ENCODE data around the gene RELN.

RELN gene

DNA sequence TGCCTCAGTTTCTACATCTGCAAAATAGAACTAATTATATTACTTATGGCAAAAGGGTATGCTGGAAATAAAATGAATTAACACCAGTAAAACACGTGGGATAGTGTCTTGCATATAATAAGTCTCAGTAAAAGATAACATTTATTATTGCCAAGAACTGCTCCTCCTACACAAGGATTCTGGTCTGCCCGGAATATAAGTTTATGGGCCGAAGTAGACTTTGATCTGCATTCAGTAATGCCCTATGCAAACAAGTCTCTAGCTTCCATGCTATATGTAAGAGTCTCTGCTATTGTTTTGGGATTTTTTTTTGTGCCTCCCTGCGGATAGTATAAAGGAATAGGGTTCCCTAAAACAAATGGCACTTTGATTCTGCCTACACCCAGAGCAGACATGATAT, 417.9 kb downstream of the RELN start:
- DNase-seq (ENCODE audit: low read depth, low spot score), result no peak

DNA sequence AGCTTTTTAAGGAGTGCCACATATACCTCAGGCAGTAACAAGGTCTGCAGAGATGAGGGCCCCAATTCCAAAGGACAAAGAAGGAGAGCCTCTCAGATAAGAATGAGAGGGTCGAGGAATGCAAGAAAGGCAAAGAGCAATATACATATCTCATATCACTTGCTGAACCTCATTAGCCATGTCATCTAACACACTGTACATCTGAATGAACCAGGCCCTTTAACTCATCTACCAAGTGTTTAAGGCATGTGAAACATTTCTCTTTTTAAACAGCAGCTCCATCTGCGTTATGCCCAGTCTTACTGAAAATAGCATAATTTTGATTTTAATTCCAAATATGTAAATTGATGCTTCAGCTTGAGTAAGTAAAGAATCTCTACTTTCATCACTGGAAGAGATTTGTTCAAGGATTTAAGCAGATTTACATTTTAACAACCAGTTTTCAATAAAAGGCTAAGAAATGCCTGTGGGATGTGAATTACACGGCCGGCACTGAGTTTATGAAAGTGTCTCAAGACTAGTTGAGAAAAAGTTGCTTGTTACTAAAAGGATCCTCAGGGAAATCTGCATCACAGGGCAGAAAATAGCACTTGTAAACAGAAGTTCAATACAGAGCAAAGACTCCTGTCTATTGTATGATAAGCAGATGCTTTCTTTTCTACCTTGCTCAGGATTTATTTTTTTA, 419.7 kb downstream of the RELN start:
- DNase-seq (ENCODE audit: low read depth, low spot score), result no peak

DNA sequence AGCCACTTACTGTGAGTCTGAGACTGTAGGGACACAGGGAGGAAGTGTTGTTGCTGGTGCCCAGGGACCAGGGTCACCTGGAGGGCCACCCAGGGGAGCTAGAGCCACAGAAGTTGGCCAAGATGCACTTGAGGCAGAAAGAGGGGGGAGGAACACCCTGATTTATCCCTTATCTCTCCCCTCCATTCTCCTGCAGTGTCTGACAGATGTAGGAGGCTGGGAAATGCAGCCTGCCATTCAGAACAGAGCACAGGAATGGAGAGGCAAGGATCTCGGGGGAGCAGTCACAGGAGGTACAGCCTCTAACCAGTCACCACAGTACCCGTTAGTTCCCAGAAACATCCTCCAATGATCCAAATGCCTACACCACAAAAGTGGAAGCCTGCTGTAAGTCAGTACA, 425.0 kb downstream of the RELN start:
- no peak for DNase-seq (ENCODE audit: low read depth, low spot score)

DNA sequence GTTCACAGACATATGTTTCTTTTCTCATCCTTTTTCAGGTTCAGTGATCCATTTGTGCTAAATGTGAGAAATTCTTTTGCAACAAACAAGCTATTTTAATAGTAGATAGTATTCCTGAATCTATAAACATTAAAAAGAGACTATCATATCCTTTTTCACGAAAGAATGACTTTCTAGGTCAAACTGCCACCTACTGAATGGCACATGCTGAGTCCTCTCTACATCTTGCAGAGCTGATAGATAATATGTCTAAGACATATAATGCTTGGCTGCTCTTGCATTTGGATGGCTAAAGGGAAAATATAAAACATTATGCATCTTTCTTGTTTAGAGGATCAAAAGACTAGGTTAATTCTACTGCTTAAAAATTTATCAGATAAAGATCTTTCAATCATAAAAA, 429.3 kb downstream of the RELN start:
- DNase-seq (ENCODE audit: low read depth, low spot score), result no peak

- no peak for DNase-seq (ENCODE audit: low read depth, low spot score)
Measured at GRCh38 chr7:103551016-103551415, 438.4 kb downstream of the RELN start.

DNA sequence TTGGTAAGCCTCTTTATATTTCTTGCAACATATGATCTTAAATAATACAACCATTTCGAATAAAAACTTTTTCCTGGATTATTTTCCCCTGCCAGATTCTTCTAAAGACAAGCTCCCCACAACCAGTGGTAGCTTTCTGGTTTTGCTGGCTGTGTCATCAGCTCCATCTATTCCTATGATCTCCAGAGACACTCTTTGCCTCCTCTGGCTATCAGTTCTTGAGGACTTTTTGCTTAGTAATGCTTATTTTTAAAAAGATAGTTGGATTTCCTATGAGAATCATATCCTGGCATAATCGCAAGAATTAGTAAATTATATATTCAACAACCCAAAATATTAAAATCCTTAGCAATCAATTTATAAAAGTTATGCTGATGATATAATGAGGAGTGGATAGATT, 439.7 kb downstream of the RELN start:
- no peak for DNase-seq (ENCODE audit: low read depth, low spot score)

- DNase-seq (ENCODE audit: low read depth, low spot score), result no peak
Measured at GRCh38 chr7:103547451-103548284, 441.8 kb downstream of the RELN start.

- DNase-seq (ENCODE audit: low read depth, low spot score), result no peak
Measured at GRCh38 chr7:103542470-103542869, 447.0 kb downstream of the RELN start.

DNA sequence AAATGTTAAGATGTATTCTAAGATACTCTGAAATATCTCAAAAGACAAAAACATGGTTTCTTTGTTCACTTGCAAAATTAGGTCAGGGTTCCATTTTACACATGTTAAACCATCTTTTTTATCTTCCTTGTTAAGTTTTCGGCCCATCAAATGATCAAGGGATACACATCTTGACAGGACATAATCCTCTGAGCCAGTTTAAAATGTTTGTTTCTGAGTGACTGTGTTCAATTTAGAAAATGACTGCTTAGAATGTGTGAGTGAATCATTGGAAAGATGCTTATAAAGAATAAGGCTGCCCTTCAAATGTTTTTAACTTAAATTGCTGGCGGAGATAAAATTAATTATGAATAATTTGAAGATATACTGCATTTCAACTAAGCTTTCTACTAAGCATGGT, 447.5 kb downstream of the RELN start:
- no peak for DNase-seq (ENCODE audit: low read depth, low spot score)

GRCh38 chr7:103541026-103541425, 448.4 kb downstream of the RELN start:
- DNase-seq (ENCODE audit: low read depth, low spot score), result no peak

GRCh38 chr7:103540338-103540737, 449.1 kb downstream of the RELN start:
- no peak for DNase-seq (ENCODE audit: low read depth, low spot score)

- no peak for DNase-seq (ENCODE audit: low read depth, low spot score)
Measured at GRCh38 chr7:103539875-103540274, 449.6 kb downstream of the RELN start.

- DNase-seq (ENCODE audit: low read depth, low spot score), result no peak
Measured at GRCh38 chr7:103538964-103539709, 450.3 kb downstream of the RELN start.

GRCh38 chr7:103533761-103534160, 455.7 kb downstream of the RELN start:
- DNase-seq (ENCODE audit: low read depth, low spot score), result no peak

DNA sequence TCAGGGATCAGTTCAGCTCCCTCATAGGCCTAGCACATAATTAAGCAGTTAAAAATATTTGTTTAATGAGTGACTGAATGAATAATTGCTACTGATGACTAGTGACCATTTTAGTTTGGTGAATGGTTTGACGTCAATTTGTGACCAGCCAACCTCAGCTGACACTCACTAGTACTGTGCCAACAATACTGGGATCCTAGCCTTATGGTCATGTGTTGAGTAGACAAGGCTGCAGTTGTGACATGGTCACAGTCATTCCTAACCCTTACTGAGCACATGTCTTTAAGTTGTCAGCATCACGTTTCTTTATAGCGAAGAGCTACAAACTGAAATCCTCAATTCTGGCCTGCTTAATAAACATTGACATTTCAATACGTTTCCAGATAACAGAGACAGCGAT, 456.5 kb downstream of the RELN start:
- no peak for DNase-seq (ENCODE audit: low read depth, low spot score)

- no peak for DNase-seq (ENCODE audit: low read depth, low spot score)
Measured at GRCh38 chr7:103528152-103528551, 461.3 kb downstream of the RELN start.

GRCh38 chr7:103525937-103526336, 463.5 kb downstream of the RELN start:
- no peak for DNase-seq (ENCODE audit: low read depth, low spot score)

DNA sequence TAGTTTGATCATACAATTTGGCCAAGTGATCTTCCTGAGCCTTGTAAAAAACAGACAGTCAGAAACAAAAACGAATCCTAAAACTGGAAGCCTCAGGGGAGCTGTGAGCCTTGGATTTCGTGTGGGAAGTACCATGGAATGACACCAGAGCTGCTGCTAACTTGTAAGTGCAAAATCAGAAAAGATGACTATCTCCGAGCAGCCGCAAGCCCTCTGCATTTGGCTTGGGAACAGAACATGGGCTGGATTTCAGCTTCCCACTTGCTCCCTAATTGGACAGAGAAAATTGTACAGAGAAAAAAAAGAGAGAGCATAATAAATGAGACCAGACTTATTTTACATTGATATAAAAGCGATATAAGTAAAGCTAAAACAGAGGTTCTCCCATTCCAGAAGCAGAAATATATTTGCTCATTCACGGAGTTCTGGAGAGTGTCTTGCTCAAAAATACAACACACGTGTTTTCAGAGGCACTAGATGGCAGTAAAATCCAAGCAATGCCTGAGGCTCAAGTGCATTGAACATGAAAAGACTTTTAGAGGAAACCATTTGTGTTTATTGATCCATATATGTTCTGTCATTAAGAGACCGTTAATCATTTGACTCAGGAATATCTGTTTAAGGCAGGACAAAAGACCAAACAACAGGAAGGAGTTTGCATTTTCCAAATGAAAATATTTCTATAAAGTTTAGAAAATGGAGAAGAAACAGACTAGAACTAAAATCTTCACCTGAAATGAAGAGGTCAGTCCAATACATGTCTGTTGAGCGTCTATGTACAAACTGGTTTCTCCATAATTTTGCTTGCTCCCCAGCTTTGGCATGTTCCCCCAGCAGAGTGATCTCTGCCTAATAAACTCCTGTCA, 465.2 kb downstream of the RELN start:
- no peak for DNase-seq (ENCODE audit: low read depth, low spot score)

DNA sequence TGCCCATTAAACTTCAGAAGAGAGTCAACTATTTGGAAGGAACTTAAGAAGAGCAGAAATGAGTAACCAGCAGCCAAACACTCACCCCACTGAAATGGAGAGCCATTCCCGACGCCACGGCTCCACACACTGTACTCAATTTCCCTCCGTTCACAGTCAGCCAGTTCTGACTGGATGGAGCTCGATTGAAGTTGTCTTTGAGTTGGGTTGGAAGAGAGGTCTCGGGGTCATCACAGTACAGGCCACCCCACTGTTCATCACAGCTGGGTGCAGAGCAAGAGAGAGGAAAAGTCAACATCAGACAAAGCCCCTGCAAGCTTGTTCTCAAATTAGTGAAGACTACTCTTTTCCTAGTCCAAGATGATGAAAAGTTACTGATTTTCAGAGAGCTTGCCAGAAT, 467.5 kb downstream of the RELN start:
- DNase-seq (ENCODE audit: low read depth, low spot score), result no peak

GRCh38 chr7:103504505-103505135, 484.8 kb downstream of the RELN start:
- no peak for DNase-seq (ENCODE audit: low read depth, low spot score)

DNA sequence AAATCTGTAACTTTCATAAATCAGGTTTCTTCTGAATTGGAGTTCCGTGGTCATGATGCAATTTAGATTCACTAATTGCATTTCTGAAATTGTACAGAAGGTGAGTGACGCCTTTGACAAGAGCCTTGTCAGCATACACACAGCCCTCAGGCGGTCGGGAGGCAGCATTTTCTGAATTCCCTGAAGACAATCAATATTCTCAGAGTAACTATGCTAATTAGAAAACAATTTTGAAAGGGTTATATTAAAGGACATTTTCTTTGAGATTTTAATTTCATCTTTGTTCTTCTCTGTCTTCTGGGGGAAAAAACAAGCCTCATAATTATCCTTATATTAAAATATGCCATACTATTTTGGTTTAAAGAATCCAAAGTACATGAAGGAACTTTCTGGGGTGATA, 488.3 kb downstream of the RELN start:
- DNase-seq (ENCODE audit: low read depth, low spot score), result no peak
